GM12878 (cell line): ENCODE measurements around the gene KLHL8. TPM values are rescaled to one million over a fixed set of nuclear protein-coding genes. Genes with fewer than 3 reads are reported as not detected.
A peak's percentile ranks its signal among the peaks of the same experiment; 100 is the strongest.

Experiments used
- ATAC-seq: fragments of 200-7000 bp; cut with Tn5 transposase; 3 replicates; pipeline ENCODE4 v1.9.1; 2020; ENCODE audit warnings: mild to moderate bottlenecking, moderate library complexity
- BruUV-seq: library from RNA; stranded (reverse); fragments of 400-500 nt; replicated peaks from 2 replicates; lab custom pipeline; 2021; lab: Mats Ljungman, UMichigan
- CTCF ChIA-PET: fragments of 300-600 bp; sonication (Branson Sonifier 250); formaldehyde crosslinking; extraction: SDS; loops from one replicate; lab custom pipeline; 2021; ENCODE audit warnings: inconsistent platforms; lab: Yijun Ruan, JAX
- POLR2A ChIA-PET: fragments of 350-600 bp; formaldehyde crosslinking; extraction: SDS; loops from one replicate; lab custom pipeline; 2021; ENCODE audit warnings: inconsistent platforms; lab: Charles Lee
- RAD21 ChIA-PET: fragments of 300-600 bp; sonication (Branson Sonifier 250); formaldehyde crosslinking; loops from one replicate; lab custom pipeline; 2023; ENCODE audit warnings: antibody characterized with exemption; ENCODE audit not compliant: unreplicated experiment; lab: Charles Lee
- SMC1A ChIA-PET: fragments of 300-600 bp; sonication (Branson Sonifier 250); formaldehyde crosslinking; loops from one replicate; lab custom pipeline; 2023; ENCODE audit not compliant: unreplicated experiment, uncharacterized antibody; lab: Charles Lee
- DNase-seq: peaks from one replicate; pipeline ENCODE4 v3.0.0-alpha.2; 2011; ENCODE audit warnings: low read depth, low spot score
- FAIRE-seq: peaks from 3 replicates; lab custom pipeline; 2011; peaks lifted over from hg19 to GRCh38; lab: Jason Lieb, UNC
- H2AFZ ChIP-seq: 2 replicates; pipeline ENCODE4 v1.6.0; 2011; ENCODE audit warnings: low read depth, low read length, control low read depth; ENCODE audit not compliant: control insufficient read depth
- H3K27ac ChIP-seq: 2 replicates; pipeline ENCODE4 v1.5.1; 2011; ENCODE audit warnings: control low read depth; ENCODE audit not compliant: control insufficient read depth, insufficient read depth
- H3K27me3 ChIP-seq, 2 experiments: replicated peaks in 1 of 2; 2 replicates each; pipeline versions ENCODE4 v1.6.0 to v1.6.1; 2011; ENCODE audit warnings: low read length in 1 of 2; ENCODE audit not compliant: control insufficient read depth in 2 of 2, insufficient read depth in 2 of 2
- H3K36me3 ChIP-seq, 2 experiments: 2 replicates each; pipeline ENCODE4 v1.5.1; 2011; ENCODE audit warnings: low read length in 1 of 2; ENCODE audit not compliant: control insufficient read depth in 2 of 2, insufficient read depth in 2 of 2
- H3K4me1 ChIP-seq: 2 replicates; pipeline ENCODE4 v1.6.1; 2011; ENCODE audit warnings: mild to moderate bottlenecking, low read length, moderate library complexity, mixed read lengths; ENCODE audit not compliant: control insufficient read depth, insufficient read depth
- H3K4me2 ChIP-seq: 2 replicates; pipeline ENCODE4 v1.6.0; 2011; ENCODE audit warnings: control low read depth; ENCODE audit not compliant: control insufficient read depth, insufficient read depth
- H3K4me3 ChIP-seq: fragments of 200-600 bp; sonication (generic); 2 replicates; pipeline ENCODE4 v1.5.1; 2016
- H3K79me2 ChIP-seq: 2 replicates; pipeline ENCODE4 v1.6.0; 2011; ENCODE audit warnings: low read length; ENCODE audit not compliant: control insufficient read depth, insufficient read depth
- H3K9ac ChIP-seq: 2 replicates; pipeline ENCODE4 v1.8.0; 2011; ENCODE audit warnings: low read length, control low read depth, mixed read lengths; ENCODE audit not compliant: control insufficient read depth, insufficient read depth
- H3K9me3 ChIP-seq: replicated peaks from 3 replicates; pipeline ENCODE4 v1.5.1; 2011; ENCODE audit warnings: mild to moderate bottlenecking, low read length; ENCODE audit not compliant: control insufficient read depth, insufficient read depth
- H4K20me1 ChIP-seq: 2 replicates; pipeline ENCODE4 v1.6.0; 2011; ENCODE audit not compliant: control insufficient read depth, insufficient read depth
- BCL3 ChIP-seq: IDR thresholded peaks from 2 replicates; pipeline ENCODE4 v1.6.1; 2011; ENCODE audit warnings: borderline replicate concordance, low read depth, mild to moderate bottlenecking, moderate library complexity, low read length; ENCODE audit not compliant: insufficient read depth, poor library complexity, severe bottlenecking
- BRCA1 ChIP-seq: IDR thresholded peaks from 2 replicates; pipeline ENCODE4 v1.6.1; 2011; ENCODE audit warnings: low read depth, low read length, improper control_type of control experiment
- POLR2AphosphoS5 ChIP-seq: IDR thresholded peaks from 2 replicates; pipeline ENCODE4 v1.6.1; 2011; ENCODE audit warnings: mild to moderate bottlenecking, low read length, inconsistent platforms
- WGBS: methylation state at CpG from one replicate; pipeline ENCODE4 v1.1.6; 2016; ENCODE audit warnings: low lambda C conversion rate; ENCODE audit not compliant: insufficient replicate concordance, insufficient coverage; ENCODE audit errors: missing lambda C conversion rate; 5-methylcytosine and 5-hydroxymethylcytosine counted together
- in situ Hi-C: fragments of 300-500 bp; cut with MboI; formaldehyde crosslinking; loops from 9 replicates; pipeline ENCODE4 v1.14.3; 2018; ENCODE audit warnings: mixed read lengths
- intact Hi-C: fragments of 100-400 bp; cut with micrococcal nuclease; formaldehyde crosslinking; loops from one replicate; pipeline ENCODE4 v1.14.2; 2022; ENCODE audit not compliant: unreplicated experiment
- polyA plus RNA-seq, 11 experiments: library from polyadenylated mRNA; depleted of rRNA in 4 of 11; unstranded in 6 of 11; stranded (reverse) in 5 of 11; fragments of >200 nt; fragmentation: Nextera tagmentation in 4 of 11; fragmentation: Illumina TruSeq in 1 of 11; extraction: Ambion mirVana in 4 of 11; extraction: Trizol in 1 of 11; gene quantifications; 1 replicate in 1 of 11; 2 replicates in 10 of 11; pipeline versions ENCODE4 v1.2.1 to v1.2.3, GENCODE V29; 2011 to 2016; ENCODE audit warnings: inconsistent platforms in 2 of 11, missing spikeins in 2 of 11, low read depth in 1 of 11
- total RNA-seq, 4 experiments: library from RNA; depleted of rRNA in 3 of 4; stranded (reverse); fragments of >200 nt in 3 of 4; fragmentation: Illumina TruSeq in 1 of 4; extraction: Trizol in 1 of 4; gene quantifications; 2 replicates each; pipeline versions ENCODE4 v1.2.1 to v1.2.3, GENCODE V29; 2013 to 2021

The KLHL8 gene
- total and polyA plus RNA-seq, 10 of the 15 experiments (the other 5 are each of a cell fraction or from before 2014, with no cell fraction given), result 4.5 to 13.1 (median 9.0) TPM

GRCh38 chr4:87120411-87121162 lies 99.8 kb downstream of the KLHL8 start:
- CTCF ChIA-PET, result interaction anchor here (1.7 to 4.6 kb wide), 4 partner anchors 14 to 199 kb away, joined by 4 to 21 read pairs (median 7); no protein-coding TSS in a partner anchor
- SMC1A ChIA-PET, result interaction anchor here (1.2 to 2.5 kb wide), 2 partner anchors 15 to 198 kb away, joined by 3 to 15 read pairs; no protein-coding TSS in a partner anchor
- in situ Hi-C loops, result no loop called here

More at GRCh38 chr4:87120411-87121162, 99.8 kb downstream of the KLHL8 start:
- H3K27me3 ChIP-seq, result no peaks in the 10 kb centered on the region
- TF ChIP-seq POLR2AphosphoS5, result 0 out of 2 replicates have a peak, but pooled peaks have one; percentile 44
- no peak for TF ChIP-seq BCL3
- no peak for TF ChIP-seq BRCA1
- POLR2A ChIA-PET, result interaction anchor here (0.6 to 1.0 kb wide), 2 partner anchors 198 to 201 kb away, joined by 3 to 4 read pairs; no protein-coding TSS in a partner anchor
- H3K9ac ChIP-seq, result no peak overlapping the region
- no peaks in the 10 kb centered on the region; the same call in 1 of the 2 replicates for H3K4me1 ChIP-seq
- DNase-seq, result no peak
- no peak overlapping the region for H3K4me2 ChIP-seq
- no peak overlapping the region for H3K27ac ChIP-seq
- BruUV-seq, result no TSS peak
- ATAC-seq, result no peak
- 93% methylated on average over 15 of the region's 18 CpGs for WGBS
- peaks cover 15% of the 10 kb centered on the region for H3K79me2 ChIP-seq
- peaks cover 8 to 52% of the 10 kb centered on the region in 2 experiments for H3K36me3 ChIP-seq
- no peak overlapping the region for H2AFZ ChIP-seq
- H3K4me3 ChIP-seq, result no peak overlapping the region
- no peaks in the 10 kb centered on the region for H3K9me3 ChIP-seq
- intact Hi-C loops, result no loop called here
- no peak for FAIRE-seq
- H4K20me1 ChIP-seq, result no peaks in the 10 kb centered on the region; the same call in 1 of the 2 replicates
- RAD21 ChIA-PET, result interaction anchor here (0.6 to 2.0 kb wide), 2 partner anchors 99 to 198 kb away, joined by 4 to 7 read pairs; no protein-coding TSS in a partner anchor
